Activated CD4-positive, CD25-positive, alpha-beta regulatory T cell treated with anti-CD3 and anti-CD28 coated beads, Interleukin-2, amount 50 U/mL, for 72 hours (primary cell): Measurements from ENCODE around the gene PARM1.

Experiments
- DNase-seq: peaks from one replicate; pipeline ENCODE4 v3.0.0; 2021

PARM1 gene

GRCh38 chr4:74942918-74943253 is 10.0 kb downstream of the PARM1 start:
- DNase-seq: no peak

GRCh38 chr4:74944354-74944793 is 11.5 kb downstream of the PARM1 start:
- DNase-seq: no peak

- DNase-seq: no peak
Measured at GRCh38 chr4:74946196-74946595, 13.3 kb downstream of the PARM1 start.

GRCh38 chr4:74947798-74948197 is 14.9 kb downstream of the PARM1 start:
- DNase-seq: no peak

- no peak for DNase-seq
Measured at GRCh38 chr4:74948236-74948635, 15.3 kb downstream of the PARM1 start.

GRCh38 chr4:74950200-74950599 is 17.3 kb downstream of the PARM1 start:
- no peak for DNase-seq

- DNase-seq: no peak
Measured at GRCh38 chr4:74950882-74951281, 18.0 kb downstream of the PARM1 start.

GRCh38 chr4:74953647-74954046 is 20.7 kb downstream of the PARM1 start:
- DNase-seq: no peak

GRCh38 chr4:74958881-74959280 is 26.0 kb downstream of the PARM1 start:
- no peak for DNase-seq

- no peak for DNase-seq
Measured at GRCh38 chr4:74961230-74961629, 28.3 kb downstream of the PARM1 start.

GRCh38 chr4:74962584-74962983 is 29.7 kb downstream of the PARM1 start:
- DNase-seq: no peak

GRCh38 chr4:74964311-74964710 is 31.4 kb downstream of the PARM1 start:
- DNase-seq: no peak

- no peak for DNase-seq
Measured at GRCh38 chr4:74967324-74967723, 34.4 kb downstream of the PARM1 start.

- DNase-seq: no peak
Measured at GRCh38 chr4:74968456-74969164, 35.7 kb downstream of the PARM1 start.

- DNase-seq: no peak
Measured at GRCh38 chr4:74969507-74970474, 36.9 kb downstream of the PARM1 start.

- no peak for DNase-seq
Measured at GRCh38 chr4:74970577-74970976, 37.7 kb downstream of the PARM1 start.

- DNase-seq: no peak
Measured at GRCh38 chr4:74971862-74972261, 38.9 kb downstream of the PARM1 start.

GRCh38 chr4:74975082-74975481 is 42.2 kb downstream of the PARM1 start:
- DNase-seq: no peak

- DNase-seq: no peak
Measured at GRCh38 chr4:74975848-74976824, 43.2 kb downstream of the PARM1 start.

GRCh38 chr4:74982546-74983252 is 49.8 kb downstream of the PARM1 start:
- no peak for DNase-seq

GRCh38 chr4:74983253-74983635 is 50.3 kb downstream of the PARM1 start:
- no peak for DNase-seq

GRCh38 chr4:74990276-74990875 is 57.5 kb downstream of the PARM1 start:
- DNase-seq: no peak
